SK-N-SH (cell line): Measurements from ENCODE around the gene PIP5K1C.

Experiments used
- JUND ChIP-seq: IDR thresholded peaks from 2 replicates; pipeline ENCODE4 v1.4.0; 2012
- NFIC ChIP-seq: IDR thresholded peaks from 2 replicates; pipeline ENCODE4 v1.4.0; 2012; ENCODE audit warnings: borderline replicate concordance
- TCF12 ChIP-seq: IDR thresholded peaks from 2 replicates; pipeline ENCODE4 v1.4.0; 2012
- TF ChIP-seq, protein P1 (sequence below): fragments of 200-600 bp; sonication (generic); IDR thresholded peaks from 2 replicates; pipeline ENCODE4 v1.6.1; 2017; ENCODE audit warnings: antibody characterized with exemption, mild to moderate bottlenecking, moderate library complexity
- TF ChIP-seq, protein P2 (sequence below): IDR thresholded peaks from 2 replicates; pipeline ENCODE4 v1.6.1; 2012; ENCODE audit warnings: mild to moderate bottlenecking, low read depth, low read length, moderate library complexity

DNA sequence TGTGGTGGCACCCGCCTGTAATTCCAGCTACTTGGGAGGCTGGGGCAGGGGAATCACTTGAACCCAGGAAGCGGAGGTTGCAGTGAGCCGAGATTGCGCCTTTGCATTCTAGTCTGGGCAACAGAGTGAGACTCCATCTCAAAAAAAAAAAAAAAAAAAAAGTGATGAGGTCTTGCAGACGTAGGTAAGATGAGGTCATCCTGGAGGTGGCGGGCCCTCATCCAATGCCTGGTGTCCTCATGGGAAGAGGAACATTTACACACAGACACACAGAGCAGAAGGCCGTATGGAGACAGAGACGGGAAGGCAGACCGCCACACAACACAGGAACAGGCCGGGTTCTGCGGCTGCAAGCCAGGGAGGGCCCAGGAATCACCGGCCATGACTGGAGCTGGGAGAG, 78.0 kb downstream of the PIP5K1C start:
- no peak for TF ChIP-seq NFIC
- TF ChIP-seq, protein P1, sequence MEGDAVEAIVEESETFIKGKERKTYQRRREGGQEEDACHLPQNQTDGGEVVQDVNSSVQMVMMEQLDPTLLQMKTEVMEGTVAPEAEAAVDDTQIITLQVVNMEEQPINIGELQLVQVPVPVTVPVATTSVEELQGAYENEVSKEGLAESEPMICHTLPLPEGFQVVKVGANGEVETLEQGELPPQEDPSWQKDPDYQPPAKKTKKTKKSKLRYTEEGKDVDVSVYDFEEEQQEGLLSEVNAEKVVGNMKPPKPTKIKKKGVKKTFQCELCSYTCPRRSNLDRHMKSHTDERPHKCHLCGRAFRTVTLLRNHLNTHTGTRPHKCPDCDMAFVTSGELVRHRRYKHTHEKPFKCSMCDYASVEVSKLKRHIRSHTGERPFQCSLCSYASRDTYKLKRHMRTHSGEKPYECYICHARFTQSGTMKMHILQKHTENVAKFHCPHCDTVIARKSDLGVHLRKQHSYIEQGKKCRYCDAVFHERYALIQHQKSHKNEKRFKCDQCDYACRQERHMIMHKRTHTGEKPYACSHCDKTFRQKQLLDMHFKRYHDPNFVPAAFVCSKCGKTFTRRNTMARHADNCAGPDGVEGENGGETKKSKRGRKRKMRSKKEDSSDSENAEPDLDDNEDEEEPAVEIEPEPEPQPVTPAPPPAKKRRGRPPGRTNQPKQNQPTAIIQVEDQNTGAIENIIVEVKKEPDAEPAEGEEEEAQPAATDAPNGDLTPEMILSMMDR = no peak
- no peak for TF ChIP-seq JUND
- no peak for TF ChIP-seq TCF12
- TF ChIP-seq, protein P2, sequence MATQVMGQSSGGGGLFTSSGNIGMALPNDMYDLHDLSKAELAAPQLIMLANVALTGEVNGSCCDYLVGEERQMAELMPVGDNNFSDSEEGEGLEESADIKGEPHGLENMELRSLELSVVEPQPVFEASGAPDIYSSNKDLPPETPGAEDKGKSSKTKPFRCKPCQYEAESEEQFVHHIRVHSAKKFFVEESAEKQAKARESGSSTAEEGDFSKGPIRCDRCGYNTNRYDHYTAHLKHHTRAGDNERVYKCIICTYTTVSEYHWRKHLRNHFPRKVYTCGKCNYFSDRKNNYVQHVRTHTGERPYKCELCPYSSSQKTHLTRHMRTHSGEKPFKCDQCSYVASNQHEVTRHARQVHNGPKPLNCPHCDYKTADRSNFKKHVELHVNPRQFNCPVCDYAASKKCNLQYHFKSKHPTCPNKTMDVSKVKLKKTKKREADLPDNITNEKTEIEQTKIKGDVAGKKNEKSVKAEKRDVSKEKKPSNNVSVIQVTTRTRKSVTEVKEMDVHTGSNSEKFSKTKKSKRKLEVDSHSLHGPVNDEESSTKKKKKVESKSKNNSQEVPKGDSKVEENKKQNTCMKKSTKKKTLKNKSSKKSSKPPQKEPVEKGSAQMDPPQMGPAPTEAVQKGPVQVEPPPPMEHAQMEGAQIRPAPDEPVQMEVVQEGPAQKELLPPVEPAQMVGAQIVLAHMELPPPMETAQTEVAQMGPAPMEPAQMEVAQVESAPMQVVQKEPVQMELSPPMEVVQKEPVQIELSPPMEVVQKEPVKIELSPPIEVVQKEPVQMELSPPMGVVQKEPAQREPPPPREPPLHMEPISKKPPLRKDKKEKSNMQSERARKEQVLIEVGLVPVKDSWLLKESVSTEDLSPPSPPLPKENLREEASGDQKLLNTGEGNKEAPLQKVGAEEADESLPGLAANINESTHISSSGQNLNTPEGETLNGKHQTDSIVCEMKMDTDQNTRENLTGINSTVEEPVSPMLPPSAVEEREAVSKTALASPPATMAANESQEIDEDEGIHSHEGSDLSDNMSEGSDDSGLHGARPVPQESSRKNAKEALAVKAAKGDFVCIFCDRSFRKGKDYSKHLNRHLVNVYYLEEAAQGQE = no peak
